ENCODE results near the gene PLB1. TPM values are rescaled to one million over a fixed set of nuclear protein-coding genes. Genes with fewer than 3 reads are reported as not detected.

The PLB1 gene
- total RNA-seq, 2 donors from 2014 or later, result 7.4 to 9.6 TPM

- no peak for TF ChIP-seq CTCF (IDR thresholded peaks at IDR 0.05)
- no peak for TF ChIP-seq POLR2AphosphoS5 (IDR thresholded peaks at IDR 0.05)
- no peak for TF ChIP-seq POLR2A (IDR thresholded peaks at IDR 0.05)
- no peak for DNase-seq (ENCODE audit: low spot score)
- Histone ChIP-seq H3K27me3 (replicated peaks; ENCODE audit: insufficient read depth) (no peaks in the 10 kb centered on the region), H3K4me3 (no peak overlapping the region), H3K4me1 (replicated peaks) (no peaks in the 10 kb centered on the region), H3K36me3 (no peaks in the 10 kb centered on the region), H3K9me3 (no peaks in the 10 kb centered on the region), H3K27ac (no peak overlapping the region)
- intact Hi-C loops (cut with DNase I), result no loop called here
- WGBS, result 67% methylated on average over 1 of the region's 1 CpG
Observed at GRCh38 chr2:28513097-28513496, 17.2 kb downstream of the PLB1 start.

- 90% methylated on average over 5 of the region's 5 CpGs for WGBS
- Histone ChIP-seq H3K36me3 (no peaks in the 10 kb centered on the region), H3K9me3 (no peaks in the 10 kb centered on the region), H3K27me3 (replicated peaks; ENCODE audit: insufficient read depth) (no peaks in the 10 kb centered on the region), H3K27ac (no peak overlapping the region), H3K4me3 (no peak overlapping the region), H3K4me1 (replicated peaks) (no peaks in the 10 kb centered on the region)
- TF ChIP-seq POLR2A (IDR thresholded peaks at IDR 0.05) (no peak), POLR2AphosphoS5 (IDR thresholded peaks at IDR 0.05) (no peak), CTCF (IDR thresholded peaks at IDR 0.05) (no peak)
- no peak for DNase-seq (ENCODE audit: low spot score)
- intact Hi-C loops (cut with DNase I), result no loop called here
Observed at GRCh38 chr2:28515176-28515751, 19.4 kb downstream of the PLB1 start.

- intact Hi-C loops (cut with DNase I), result no loop called here
- Histone ChIP-seq H3K4me3 (no peak overlapping the region), H3K9me3 (no peaks in the 10 kb centered on the region), H3K27me3 (replicated peaks; ENCODE audit: insufficient read depth) (no peaks in the 10 kb centered on the region), H3K4me1 (replicated peaks) (no peaks in the 10 kb centered on the region), H3K36me3 (no peaks in the 10 kb centered on the region), H3K27ac (no peak overlapping the region)
- WGBS, result 80% methylated on average over 1 of the region's 1 CpG
- no peak for DNase-seq (ENCODE audit: low spot score)
- TF ChIP-seq POLR2AphosphoS5 (IDR thresholded peaks at IDR 0.05) (no peak), CTCF (IDR thresholded peaks at IDR 0.05) (no peak), POLR2A (IDR thresholded peaks at IDR 0.05) (no peak)
Observed at GRCh38 chr2:28516430-28516829, 20.6 kb downstream of the PLB1 start.

- Histone ChIP-seq H3K27me3 (replicated peaks; ENCODE audit: insufficient read depth) (no peaks in the 10 kb centered on the region), H3K27ac (no peak overlapping the region), H3K4me3 (no peak overlapping the region), H3K9me3 (no peaks in the 10 kb centered on the region), H3K4me1 (replicated peaks) (no peaks in the 10 kb centered on the region), H3K36me3 (no peaks in the 10 kb centered on the region)
- TF ChIP-seq POLR2AphosphoS5 (IDR thresholded peaks at IDR 0.05), result no peak
- TF ChIP-seq POLR2A (IDR thresholded peaks at IDR 0.05), result no peak
- no peak for TF ChIP-seq CTCF (IDR thresholded peaks at IDR 0.05)
- intact Hi-C loops (cut with DNase I), result no loop called here
- DNase-seq (ENCODE audit: low spot score), result no peak
- WGBS, result 88% methylated on average over 6 of the region's 6 CpGs
Observed at GRCh38 chr2:28516950-28517349, 21.1 kb downstream of the PLB1 start.

GRCh38 chr2:28521663-28522062 is 25.8 kb downstream of the PLB1 start:
- Histone ChIP-seq H3K9me3 (no peaks in the 10 kb centered on the region), H3K27ac (no peak overlapping the region), H3K27me3 (replicated peaks; ENCODE audit: insufficient read depth) (no peaks in the 10 kb centered on the region), H3K4me1 (replicated peaks) (no peaks in the 10 kb centered on the region), H3K4me3 (no peak overlapping the region), H3K36me3 (no peaks in the 10 kb centered on the region)
- no peak for DNase-seq (ENCODE audit: low spot score)
- TF ChIP-seq CTCF (IDR thresholded peaks at IDR 0.05), result no peak
- no peak for TF ChIP-seq POLR2AphosphoS5 (IDR thresholded peaks at IDR 0.05)
- TF ChIP-seq POLR2A (IDR thresholded peaks at IDR 0.05), result no peak
- intact Hi-C loops (cut with DNase I), result no loop called here
- 50% methylated on average over 3 of the region's 3 CpGs for WGBS

Data from prostate gland (tissue), 2 donors.